Nephron (organoid): ENCODE results near the gene PRPF4.
A peak's percentile ranks its signal among the peaks of the same experiment; 100 is the strongest.

Source experiments
- H3K27ac Mint-ChIP-seq, 3 experiments: 2 replicates each; pipeline ENCODE4 v1.8.0; 2020; ENCODE audit warnings: mixed read lengths in 3 of 3, mild to moderate bottlenecking in 2 of 3, moderate library complexity in 1 of 3
- H3K27me3 Mint-ChIP-seq: 2 replicates; pipeline ENCODE4 v1.8.0; 2021; ENCODE audit warnings: low read depth, mild to moderate bottlenecking, moderate library complexity, mixed read lengths
- H3K36me3 Mint-ChIP-seq: 2 replicates; pipeline ENCODE4 v1.8.0; 2020; ENCODE audit warnings: low read depth, mixed read lengths
- H3K4me1 Mint-ChIP-seq: 2 replicates; pipeline ENCODE4 v1.8.0; 2020; ENCODE audit warnings: mixed read lengths
- H3K4me3 Mint-ChIP-seq, 3 experiments: 2 replicates each; pipeline ENCODE4 v1.8.0; 2020; ENCODE audit warnings: mild to moderate bottlenecking in 3 of 3, mixed read lengths in 3 of 3, moderate library complexity in 2 of 3
- H3K9me3 Mint-ChIP-seq: 2 replicates; pipeline ENCODE4 v1.8.0; 2020; ENCODE audit warnings: mixed read lengths
- TF ChIP-seq, protein P1 (sequence below), 3 experiments: fragments of 200-600 bp; sonication (generic); IDR thresholded peaks; one replicate each; pipeline ENCODE4 v1.5.0; 2021; ENCODE audit warnings: antibody characterized with exemption in 3 of 3; ENCODE audit not compliant: unreplicated experiment in 3 of 3

Gene PRPF4

DNA sequence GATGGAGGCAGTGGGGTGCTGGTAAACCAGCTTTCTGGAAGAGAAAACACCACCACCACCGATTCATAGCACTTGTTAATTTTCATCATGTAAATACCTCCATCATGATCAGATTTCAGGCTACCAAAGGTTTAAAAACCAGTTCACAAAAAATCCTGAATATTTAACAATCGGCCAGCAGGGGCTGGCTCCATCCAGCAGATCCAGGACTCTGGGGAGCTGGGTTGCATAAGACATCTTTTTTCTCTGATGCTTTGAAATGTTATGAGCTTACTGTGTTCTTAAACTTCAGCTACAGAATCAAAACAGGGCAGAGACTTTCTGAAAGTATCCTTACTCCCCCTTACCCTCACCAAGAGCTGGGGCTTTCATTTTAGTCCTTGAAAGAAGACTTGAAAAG, 42.3 kb downstream of the PRPF4 start:
- no peaks in the 10 kb centered on the region for H3K27me3 Mint-ChIP-seq
- TF ChIP-seq, protein P1, sequence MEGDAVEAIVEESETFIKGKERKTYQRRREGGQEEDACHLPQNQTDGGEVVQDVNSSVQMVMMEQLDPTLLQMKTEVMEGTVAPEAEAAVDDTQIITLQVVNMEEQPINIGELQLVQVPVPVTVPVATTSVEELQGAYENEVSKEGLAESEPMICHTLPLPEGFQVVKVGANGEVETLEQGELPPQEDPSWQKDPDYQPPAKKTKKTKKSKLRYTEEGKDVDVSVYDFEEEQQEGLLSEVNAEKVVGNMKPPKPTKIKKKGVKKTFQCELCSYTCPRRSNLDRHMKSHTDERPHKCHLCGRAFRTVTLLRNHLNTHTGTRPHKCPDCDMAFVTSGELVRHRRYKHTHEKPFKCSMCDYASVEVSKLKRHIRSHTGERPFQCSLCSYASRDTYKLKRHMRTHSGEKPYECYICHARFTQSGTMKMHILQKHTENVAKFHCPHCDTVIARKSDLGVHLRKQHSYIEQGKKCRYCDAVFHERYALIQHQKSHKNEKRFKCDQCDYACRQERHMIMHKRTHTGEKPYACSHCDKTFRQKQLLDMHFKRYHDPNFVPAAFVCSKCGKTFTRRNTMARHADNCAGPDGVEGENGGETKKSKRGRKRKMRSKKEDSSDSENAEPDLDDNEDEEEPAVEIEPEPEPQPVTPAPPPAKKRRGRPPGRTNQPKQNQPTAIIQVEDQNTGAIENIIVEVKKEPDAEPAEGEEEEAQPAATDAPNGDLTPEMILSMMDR (IDR thresholded peaks at IDR 0.05; ENCODE audit: unreplicated experiment in 3 of 3): peak in 1 of 3 experiments; percentile 11
- H3K9me3 Mint-ChIP-seq: no peaks in the 10 kb centered on the region
- H3K4me1 Mint-ChIP-seq: peaks cover 8% of the 10 kb centered on the region
- H3K27ac Mint-ChIP-seq: no peak overlapping the region
- H3K36me3 Mint-ChIP-seq: peaks cover 8% of the 10 kb centered on the region
- H3K4me3 Mint-ChIP-seq: no peak overlapping the region

DNA sequence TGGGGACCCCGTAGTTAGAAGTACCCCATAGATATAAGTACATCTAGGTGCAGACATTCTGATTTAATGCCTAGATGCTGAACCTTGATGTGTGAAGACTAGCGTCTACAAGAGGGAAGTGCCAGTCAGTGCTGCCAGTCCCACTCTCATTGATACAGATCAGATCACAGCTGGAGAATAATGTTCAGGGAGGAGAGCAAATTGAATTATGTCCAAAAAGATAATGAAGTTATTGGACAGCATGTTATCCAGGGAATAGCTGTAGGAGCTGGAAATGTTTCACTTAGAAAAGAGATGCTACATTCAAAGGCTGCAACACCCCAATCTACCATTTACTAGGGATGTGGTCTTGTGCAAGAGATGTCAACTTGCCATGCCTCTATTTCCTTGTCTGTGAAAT, 43.6 kb downstream of the PRPF4 start:
- Mint-ChIP-seq H3K9me3 (no peaks in the 10 kb centered on the region), H3K27me3 (no peaks in the 10 kb centered on the region), H3K4me1 (no peaks in the 10 kb centered on the region), H3K4me3 (no peak overlapping the region), H3K36me3 (peaks cover 8% of the 10 kb centered on the region), H3K27ac (no peak overlapping the region)
- TF ChIP-seq, protein P1 (IDR thresholded peaks at IDR 0.05; ENCODE audit: unreplicated experiment in 3 of 3): no peak

DNA sequence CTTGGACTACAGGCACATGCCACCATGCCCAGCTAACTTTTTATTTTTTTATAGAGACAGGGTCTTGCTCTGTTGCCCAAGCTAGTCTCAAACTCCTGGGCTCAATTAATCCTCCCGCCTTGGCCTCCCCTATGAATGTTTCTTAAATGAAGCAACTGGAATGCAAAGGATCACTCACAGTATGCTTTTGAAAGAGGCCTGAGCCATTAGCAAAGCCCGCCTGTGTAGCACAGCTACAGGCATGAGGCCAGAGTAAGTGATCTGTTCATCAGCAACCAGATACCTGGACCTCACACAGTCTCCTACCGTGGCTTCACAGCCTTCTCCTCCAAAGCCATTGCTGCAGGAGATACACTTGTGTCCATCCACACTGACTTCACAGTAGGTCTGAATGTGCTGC, 44.6 kb downstream of the PRPF4 start:
- Mint-ChIP-seq H3K9me3 (no peaks in the 10 kb centered on the region), H3K4me3 (no peak overlapping the region), H3K4me1 (no peaks in the 10 kb centered on the region), H3K27ac (no peak overlapping the region), H3K27me3 (no peaks in the 10 kb centered on the region), H3K36me3 (peaks cover 8% of the 10 kb centered on the region)
- TF ChIP-seq, protein P1 (IDR thresholded peaks at IDR 0.05; ENCODE audit: unreplicated experiment in 3 of 3): no peak

DNA sequence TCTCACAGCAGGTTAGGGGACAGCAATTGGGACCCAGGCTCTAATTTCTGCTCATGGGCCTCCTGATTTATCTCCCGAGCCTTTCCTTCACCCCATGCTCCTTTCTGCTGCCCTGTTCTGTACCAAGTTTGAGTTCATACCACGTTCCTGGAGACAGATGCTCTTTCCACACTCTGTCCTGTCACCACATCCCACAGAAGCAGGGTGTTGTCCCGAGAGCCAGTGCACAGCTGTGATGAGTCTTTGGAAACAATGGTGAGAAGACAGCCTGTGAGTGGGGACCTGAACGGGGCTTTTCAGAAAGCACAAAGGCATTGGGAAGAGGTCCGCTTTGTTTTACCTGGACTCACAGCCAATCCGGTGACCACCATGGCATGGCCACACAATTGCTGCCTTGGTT, 47.2 kb downstream of the PRPF4 start:
- no peak overlapping the region for H3K27ac Mint-ChIP-seq
- TF ChIP-seq, protein P1 (IDR thresholded peaks at IDR 0.05; ENCODE audit: unreplicated experiment in 3 of 3): no peak
- no peaks in the 10 kb centered on the region for H3K27me3 Mint-ChIP-seq
- no peaks in the 10 kb centered on the region for H3K4me1 Mint-ChIP-seq
- no peak overlapping the region for H3K4me3 Mint-ChIP-seq
- no peaks in the 10 kb centered on the region for H3K9me3 Mint-ChIP-seq
- peaks cover 8% of the 10 kb centered on the region for H3K36me3 Mint-ChIP-seq

DNA sequence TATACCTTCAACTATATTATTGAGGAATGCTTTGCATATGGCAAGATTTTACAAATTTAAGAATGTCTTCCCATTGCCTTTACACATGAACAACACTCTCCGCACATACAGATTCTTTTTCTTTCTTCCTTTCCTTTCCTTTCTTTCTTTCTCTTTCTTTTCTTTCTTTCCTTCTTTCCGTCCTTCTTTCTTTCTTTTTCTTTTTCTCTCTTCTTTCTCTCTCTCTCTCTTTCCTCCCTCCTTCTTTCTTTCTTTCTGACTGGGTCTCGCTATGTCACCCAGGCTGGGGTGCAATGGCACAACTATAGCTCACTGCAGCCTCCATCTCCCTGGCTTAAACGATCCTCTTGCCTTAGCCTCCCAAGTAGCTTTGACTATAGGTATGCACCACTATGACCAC, 50.8 kb downstream of the PRPF4 start:
- H3K9me3 Mint-ChIP-seq: no peaks in the 10 kb centered on the region
- no peaks in the 10 kb centered on the region for H3K27me3 Mint-ChIP-seq
- H3K36me3 Mint-ChIP-seq: no peaks in the 10 kb centered on the region
- no peak overlapping the region for H3K4me3 Mint-ChIP-seq
- H3K27ac Mint-ChIP-seq: no peak overlapping the region
- TF ChIP-seq, protein P1 (IDR thresholded peaks at IDR 0.05; ENCODE audit: unreplicated experiment in 3 of 3): no peak
- H3K4me1 Mint-ChIP-seq: no peaks in the 10 kb centered on the region

- TF ChIP-seq, protein P1 (IDR thresholded peaks at IDR 0.05; ENCODE audit: unreplicated experiment in 3 of 3): no peak
- no peaks in the 10 kb centered on the region for H3K9me3 Mint-ChIP-seq
- no peaks in the 10 kb centered on the region for H3K27me3 Mint-ChIP-seq
- no peak overlapping the region for H3K4me3 Mint-ChIP-seq
- no peak overlapping the region for H3K27ac Mint-ChIP-seq
- H3K4me1 Mint-ChIP-seq: no peaks in the 10 kb centered on the region
- H3K36me3 Mint-ChIP-seq: peaks cover 4% of the 10 kb centered on the region
These were observed 52.8 kb downstream of the PRPF4 start for GRCh38 chr9:113328045-113328782.
